GM12878 (cell line): ENCODE data around the gene SLC12A7. TPM values are rescaled to one million over a fixed set of nuclear protein-coding genes. Genes with fewer than 3 reads are reported as not detected.

ENCODE experiments used
- ATAC-seq: fragments of 200-7000 bp; cut with Tn5 transposase; 3 replicates; pipeline ENCODE4 v1.9.1; 2020; ENCODE audit warnings: mild to moderate bottlenecking, moderate library complexity
- BruUV-seq: library from RNA; stranded (reverse); fragments of 400-500 nt; replicated peaks from 2 replicates; lab custom pipeline; 2021; lab: Mats Ljungman, UMichigan
- CTCF ChIA-PET: fragments of 300-600 bp; sonication (Branson Sonifier 250); formaldehyde crosslinking; extraction: SDS; loops from one replicate; lab custom pipeline; 2021; ENCODE audit warnings: inconsistent platforms; lab: Yijun Ruan, JAX
- POLR2A ChIA-PET: fragments of 350-600 bp; formaldehyde crosslinking; extraction: SDS; loops from one replicate; lab custom pipeline; 2021; ENCODE audit warnings: inconsistent platforms; lab: Charles Lee
- RAD21 ChIA-PET: fragments of 300-600 bp; sonication (Branson Sonifier 250); formaldehyde crosslinking; loops from one replicate; lab custom pipeline; 2023; ENCODE audit warnings: antibody characterized with exemption; ENCODE audit not compliant: unreplicated experiment; lab: Charles Lee
- SMC1A ChIA-PET: fragments of 300-600 bp; sonication (Branson Sonifier 250); formaldehyde crosslinking; loops from one replicate; lab custom pipeline; 2023; ENCODE audit not compliant: unreplicated experiment, uncharacterized antibody; lab: Charles Lee
- DNase-seq: peaks from one replicate; pipeline ENCODE4 v3.0.0-alpha.2; 2011; ENCODE audit warnings: low read depth, low spot score
- FAIRE-seq: peaks from 3 replicates; lab custom pipeline; 2011; peaks lifted over from hg19 to GRCh38; lab: Jason Lieb, UNC
- H2AFZ ChIP-seq: 2 replicates; pipeline ENCODE4 v1.6.0; 2011; ENCODE audit warnings: low read depth, low read length, control low read depth; ENCODE audit not compliant: control insufficient read depth
- H3K27ac ChIP-seq: 2 replicates; pipeline ENCODE4 v1.5.1; 2011; ENCODE audit warnings: control low read depth; ENCODE audit not compliant: control insufficient read depth, insufficient read depth
- H3K27me3 ChIP-seq, 2 experiments: replicated peaks in 1 of 2; 2 replicates each; pipeline versions ENCODE4 v1.6.0 to v1.6.1; 2011; ENCODE audit warnings: low read length in 1 of 2; ENCODE audit not compliant: control insufficient read depth in 2 of 2, insufficient read depth in 2 of 2
- H3K36me3 ChIP-seq, 2 experiments: 2 replicates each; pipeline ENCODE4 v1.5.1; 2011; ENCODE audit warnings: low read length in 1 of 2; ENCODE audit not compliant: control insufficient read depth in 2 of 2, insufficient read depth in 2 of 2
- H3K4me1 ChIP-seq: 2 replicates; pipeline ENCODE4 v1.6.1; 2011; ENCODE audit warnings: mild to moderate bottlenecking, low read length, moderate library complexity, mixed read lengths; ENCODE audit not compliant: control insufficient read depth, insufficient read depth
- H3K4me2 ChIP-seq: 2 replicates; pipeline ENCODE4 v1.6.0; 2011; ENCODE audit warnings: control low read depth; ENCODE audit not compliant: control insufficient read depth, insufficient read depth
- H3K4me3 ChIP-seq: fragments of 200-600 bp; sonication (generic); 2 replicates; pipeline ENCODE4 v1.5.1; 2016
- H3K79me2 ChIP-seq: 2 replicates; pipeline ENCODE4 v1.6.0; 2011; ENCODE audit warnings: low read length; ENCODE audit not compliant: control insufficient read depth, insufficient read depth
- H3K9ac ChIP-seq: 2 replicates; pipeline ENCODE4 v1.8.0; 2011; ENCODE audit warnings: low read length, control low read depth, mixed read lengths; ENCODE audit not compliant: control insufficient read depth, insufficient read depth
- H3K9me3 ChIP-seq: replicated peaks from 3 replicates; pipeline ENCODE4 v1.5.1; 2011; ENCODE audit warnings: mild to moderate bottlenecking, low read length; ENCODE audit not compliant: control insufficient read depth, insufficient read depth
- H4K20me1 ChIP-seq: 2 replicates; pipeline ENCODE4 v1.6.0; 2011; ENCODE audit not compliant: control insufficient read depth, insufficient read depth
- BHLHE40 ChIP-seq, 2 experiments: fragments of 450-650 bp in 1 of 2; IDR thresholded peaks; 2 replicates each; pipeline ENCODE4 v1.6.1; 2011 to 2017; ENCODE audit warnings: low read depth in 2 of 2, borderline replicate concordance in 1 of 2, improper control_type of control experiment in 1 of 2, low read length in 1 of 2, mild to moderate bottlenecking in 1 of 2
- CBFB ChIP-seq: IDR thresholded peaks from 2 replicates; pipeline ENCODE4 v1.6.1; 2016; ENCODE audit warnings: antibody characterized with exemption, low read depth
- E2F8 ChIP-seq: fragments of 450-650 bp; IDR thresholded peaks from 2 replicates; pipeline ENCODE4 v1.6.1; 2018; ENCODE audit warnings: mild to moderate bottlenecking, low read depth, moderate library complexity; ENCODE audit not compliant: partially characterized antibody
- ESRRA ChIP-seq: IDR thresholded peaks from 2 replicates; pipeline ENCODE4 v1.6.1; 2012; ENCODE audit warnings: mild to moderate bottlenecking, low read length, improper control_type of control experiment
- GABPA ChIP-seq: IDR thresholded peaks from 2 replicates; pipeline ENCODE4 v1.6.1; 2014; ENCODE audit warnings: antibody characterized with exemption, low read depth, mild to moderate bottlenecking, inconsistent platforms
- IKZF2 ChIP-seq, 2 experiments: fragments of 450-650 bp; IDR thresholded peaks; 2 replicates each; pipeline ENCODE4 v1.6.1; 2017; ENCODE audit warnings: mild to moderate bottlenecking in 2 of 2, moderate library complexity in 2 of 2
- MTA2 ChIP-seq: fragments of 450-650 bp; IDR thresholded peaks from 2 replicates; pipeline ENCODE4 v1.6.1; 2016; ENCODE audit warnings: low read depth, mild to moderate bottlenecking, moderate library complexity
- PAX8 ChIP-seq: fragments of 450-650 bp; IDR thresholded peaks from 2 replicates; pipeline ENCODE4 v1.6.1; 2017; ENCODE audit warnings: mild to moderate bottlenecking, moderate library complexity
- POLR2AphosphoS5 ChIP-seq: IDR thresholded peaks from 2 replicates; pipeline ENCODE4 v1.6.1; 2011; ENCODE audit warnings: mild to moderate bottlenecking, low read length, inconsistent platforms
- RB1 ChIP-seq: fragments of 450-650 bp; formaldehyde crosslinking; IDR thresholded peaks from 2 replicates; pipeline ENCODE4 v1.6.1; 2017; ENCODE audit warnings: mild to moderate bottlenecking, borderline replicate concordance
- SMARCA5 ChIP-seq: fragments of 450-650 bp; IDR thresholded peaks from 2 replicates; pipeline ENCODE4 v1.6.1; 2017; ENCODE audit warnings: mild to moderate bottlenecking
- SREBF1 ChIP-seq: IDR thresholded peaks from 2 replicates; pipeline ENCODE4 v1.6.1; 2012; ENCODE audit warnings: mild to moderate bottlenecking, low read length
- SRF ChIP-seq, 2 experiments: IDR thresholded peaks; 2 replicates each; pipeline ENCODE4 v1.6.1; 2011; ENCODE audit warnings: low read depth in 2 of 2, low read length in 2 of 2, mild to moderate bottlenecking in 1 of 2, moderate library complexity in 1 of 2
- TCF3 ChIP-seq: IDR thresholded peaks from 2 replicates; pipeline ENCODE4 v1.6.1; 2012; ENCODE audit warnings: low read depth, mild to moderate bottlenecking, low read length, borderline replicate concordance; ENCODE audit not compliant: insufficient read depth
- ZNF384 ChIP-seq: IDR thresholded peaks from 2 replicates; pipeline ENCODE4 v1.6.1; 2012; ENCODE audit warnings: low read depth, mild to moderate bottlenecking, low read length, improper control_type of control experiment, borderline replicate concordance
- WGBS: methylation state at CpG from one replicate; pipeline ENCODE4 v1.1.6; 2016; ENCODE audit warnings: low lambda C conversion rate; ENCODE audit not compliant: insufficient replicate concordance, insufficient coverage; ENCODE audit errors: missing lambda C conversion rate; 5-methylcytosine and 5-hydroxymethylcytosine counted together
- in situ Hi-C: fragments of 300-500 bp; cut with MboI; formaldehyde crosslinking; loops from 9 replicates; pipeline ENCODE4 v1.14.3; 2018; ENCODE audit warnings: mixed read lengths
- intact Hi-C: fragments of 100-400 bp; cut with micrococcal nuclease; formaldehyde crosslinking; loops from one replicate; pipeline ENCODE4 v1.14.2; 2022; ENCODE audit not compliant: unreplicated experiment
- polyA plus RNA-seq, 11 experiments: library from polyadenylated mRNA; depleted of rRNA in 4 of 11; unstranded in 6 of 11; stranded (reverse) in 5 of 11; fragments of >200 nt; fragmentation: Nextera tagmentation in 4 of 11; fragmentation: Illumina TruSeq in 1 of 11; extraction: Ambion mirVana in 4 of 11; extraction: Trizol in 1 of 11; gene quantifications; 1 replicate in 1 of 11; 2 replicates in 10 of 11; pipeline versions ENCODE4 v1.2.1 to v1.2.3, GENCODE V29; 2011 to 2016; ENCODE audit warnings: inconsistent platforms in 2 of 11, missing spikeins in 2 of 11, low read depth in 1 of 11
- total RNA-seq, 4 experiments: library from RNA; depleted of rRNA in 3 of 4; stranded (reverse); fragments of >200 nt in 3 of 4; fragmentation: Illumina TruSeq in 1 of 4; extraction: Trizol in 1 of 4; gene quantifications; 2 replicates each; pipeline versions ENCODE4 v1.2.1 to v1.2.3, GENCODE V29; 2013 to 2021

The SLC12A7 gene
- total and polyA plus RNA-seq, 10 of the 15 experiments (the other 5 are each of a cell fraction or from before 2014, with no cell fraction given): 0.10 to 10.0 (median 2.9) TPM

DNA sequence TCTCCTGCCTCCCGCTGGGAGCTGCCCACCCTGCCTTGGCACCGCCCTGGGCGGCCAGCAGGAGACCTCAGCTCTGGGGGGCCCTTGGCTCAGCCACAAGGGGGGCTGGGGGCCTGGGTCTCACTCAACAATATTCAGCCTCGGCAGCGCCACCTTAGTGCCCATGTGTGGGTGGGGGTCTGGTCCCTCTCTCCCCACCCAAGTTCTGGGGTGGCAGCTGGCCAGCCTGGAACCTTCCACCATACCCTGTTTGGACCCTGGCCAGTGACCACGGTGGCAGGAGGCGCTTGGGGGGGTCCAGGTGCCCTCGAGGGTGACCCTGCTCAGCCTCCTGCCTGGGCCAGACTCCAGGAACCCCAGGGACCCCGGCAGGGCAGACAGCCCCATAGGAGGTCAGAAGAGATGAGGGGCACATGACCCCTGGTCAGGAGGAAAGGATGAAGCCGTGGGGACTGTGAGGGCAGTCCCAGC is 81.0 kb downstream of the SLC12A7 start:
- Histone ChIP-seq H2AFZ (no peak overlapping the region), H3K4me3 (no peak overlapping the region), H3K36me3 (no peaks in the 10 kb centered on the region), H3K27me3 (no peaks in the 10 kb centered on the region), H3K4me1 (no peaks in the 10 kb centered on the region), H3K9ac (no peak overlapping the region), H3K79me2 (no peaks in the 10 kb centered on the region), H3K9me3 (no peaks in the 10 kb centered on the region), H3K27ac (no peak overlapping the region), H4K20me1 (no peaks in the 10 kb centered on the region), H3K4me2 (no peak overlapping the region)
- DNase-seq (no peak), ATAC-seq (no peak), FAIRE-seq (no peak)
- ChIA-PET RAD21 (no interaction called here), SMC1A (no interaction called here), POLR2A (no interaction called here), CTCF (interaction anchor here (1.9 kb wide), 1 partner anchor 110 kb away, joined by 6 read pairs; no protein-coding TSS in a partner anchor)
- intact Hi-C loops: no loop called here
- TF ChIP-seq SRF (IDR thresholded peaks at IDR 0.05; ENCODE audit: low read depth in 2 of 2, low read length in 2 of 2): no peak
- TF ChIP-seq PAX8: no peak
- TF ChIP-seq TCF3: no peak
- in situ Hi-C loops: no loop called here
- no TSS peak for BruUV-seq
- WGBS: 11% methylated on average over 10 of the region's 10 CpGs

GRCh38 chr5:1029945-1030625 is 81.8 kb downstream of the SLC12A7 start:
- Histone ChIP-seq H3K36me3 (no peaks in the 10 kb centered on the region), H3K79me2 (no peaks in the 10 kb centered on the region), H3K9ac (no peak overlapping the region), H3K27me3 (no peaks in the 10 kb centered on the region), H2AFZ (no peak overlapping the region), H3K9me3 (no peaks in the 10 kb centered on the region), H3K4me3 (no peak overlapping the region), H3K4me1 (no peaks in the 10 kb centered on the region), H4K20me1 (no peaks in the 10 kb centered on the region), H3K27ac (no peak overlapping the region), H3K4me2 (no peak overlapping the region)
- CTCF ChIA-PET: interaction anchor here (1.9 kb wide), 1 partner anchor 111 kb away, joined by 6 read pairs; no protein-coding TSS in a partner anchor
- RAD21 ChIA-PET: interaction anchor here (0.6 kb wide), 1 partner anchor 457 kb away, joined by 5 read pairs; no protein-coding TSS in a partner anchor
- in situ Hi-C loops: no loop called here
- WGBS: 17% methylated on average over 9 of the region's 10 CpGs
- BruUV-seq: no TSS peak
- SMC1A ChIA-PET: no interaction called here
- FAIRE-seq (no peak), ATAC-seq (no peak), DNase-seq (no peak)
- intact Hi-C loops: no loop called here
- POLR2A ChIA-PET: no interaction called here
- TF ChIP-seq SREBF1 (no peak), CBFB (no peak), IKZF2 (IDR thresholded peaks at IDR 0.05) (no peak), MTA2 (no peak), POLR2AphosphoS5 (no peak), ZNF384 (no peak), GABPA (no peak), PAX8 (no peak), RB1 (no peak), ESRRA (no peak), SMARCA5 (no peak), BHLHE40 (IDR thresholded peaks at IDR 0.05; ENCODE audit: borderline replicate concordance in 1 of 2, low read depth in 2 of 2, low read length in 1 of 2) (no peak), E2F8 (no peak)
